Stomach (tissue), 4 donors: ENCODE measurements around the gene ATP8A2.

Source experiments
- EP300 ChIP-seq: sonication (generic); formaldehyde crosslinking; IDR thresholded peaks from one replicate; pipeline ENCODE4 v1.6.1; 2017; ENCODE audit warnings: antibody characterized with exemption
- TF ChIP-seq, protein P1 (sequence below), 7 experiments: fragments of 450-650 bp in 4 of 7; fragments of 200-600 bp in 3 of 7; sonication (generic) in 3 of 7; IDR thresholded peaks; one replicate each; pipeline ENCODE4 v1.5.1; 2016 to 2019; ENCODE audit warnings: antibody characterized with exemption in 7 of 7, control low read depth in 2 of 7, mild to moderate bottlenecking in 1 of 7

DNA sequence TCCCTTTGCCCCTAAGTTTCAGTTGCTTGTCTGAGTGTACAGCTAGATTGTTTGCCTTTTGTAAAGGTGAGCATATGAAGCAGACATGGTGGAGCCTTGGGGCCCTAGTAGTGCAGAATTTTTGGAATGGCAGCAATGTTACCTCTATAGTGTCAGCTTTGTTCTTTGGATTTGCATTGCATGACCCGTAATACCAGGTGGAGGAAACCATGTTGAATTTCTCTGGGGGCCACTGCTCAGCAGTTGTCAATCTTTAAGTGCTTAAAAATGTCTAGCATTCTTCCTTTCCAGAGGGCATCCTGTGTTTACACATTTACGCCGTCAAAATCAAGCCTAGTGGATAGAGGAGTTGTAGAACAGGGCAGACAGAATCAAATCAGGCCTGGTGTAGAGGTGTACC, 303.3 kb downstream of the ATP8A2 start:
- TF ChIP-seq, protein P1, sequence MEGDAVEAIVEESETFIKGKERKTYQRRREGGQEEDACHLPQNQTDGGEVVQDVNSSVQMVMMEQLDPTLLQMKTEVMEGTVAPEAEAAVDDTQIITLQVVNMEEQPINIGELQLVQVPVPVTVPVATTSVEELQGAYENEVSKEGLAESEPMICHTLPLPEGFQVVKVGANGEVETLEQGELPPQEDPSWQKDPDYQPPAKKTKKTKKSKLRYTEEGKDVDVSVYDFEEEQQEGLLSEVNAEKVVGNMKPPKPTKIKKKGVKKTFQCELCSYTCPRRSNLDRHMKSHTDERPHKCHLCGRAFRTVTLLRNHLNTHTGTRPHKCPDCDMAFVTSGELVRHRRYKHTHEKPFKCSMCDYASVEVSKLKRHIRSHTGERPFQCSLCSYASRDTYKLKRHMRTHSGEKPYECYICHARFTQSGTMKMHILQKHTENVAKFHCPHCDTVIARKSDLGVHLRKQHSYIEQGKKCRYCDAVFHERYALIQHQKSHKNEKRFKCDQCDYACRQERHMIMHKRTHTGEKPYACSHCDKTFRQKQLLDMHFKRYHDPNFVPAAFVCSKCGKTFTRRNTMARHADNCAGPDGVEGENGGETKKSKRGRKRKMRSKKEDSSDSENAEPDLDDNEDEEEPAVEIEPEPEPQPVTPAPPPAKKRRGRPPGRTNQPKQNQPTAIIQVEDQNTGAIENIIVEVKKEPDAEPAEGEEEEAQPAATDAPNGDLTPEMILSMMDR (IDR thresholded peaks at IDR 0.05) = no peak
- TF ChIP-seq EP300 = no peak
